ENCODE data around the gene PIEZO1. TPM values are rescaled to one million over a fixed set of nuclear protein-coding genes. Genes with fewer than 3 reads are reported as not detected.

Gene PIEZO1
- total and polyA plus RNA-seq, 9 of the 15 experiments (the other 6 are each of a cell fraction or from before 2014, with no cell fraction given): 3.6 to 432 (median 131) TPM

DNA sequence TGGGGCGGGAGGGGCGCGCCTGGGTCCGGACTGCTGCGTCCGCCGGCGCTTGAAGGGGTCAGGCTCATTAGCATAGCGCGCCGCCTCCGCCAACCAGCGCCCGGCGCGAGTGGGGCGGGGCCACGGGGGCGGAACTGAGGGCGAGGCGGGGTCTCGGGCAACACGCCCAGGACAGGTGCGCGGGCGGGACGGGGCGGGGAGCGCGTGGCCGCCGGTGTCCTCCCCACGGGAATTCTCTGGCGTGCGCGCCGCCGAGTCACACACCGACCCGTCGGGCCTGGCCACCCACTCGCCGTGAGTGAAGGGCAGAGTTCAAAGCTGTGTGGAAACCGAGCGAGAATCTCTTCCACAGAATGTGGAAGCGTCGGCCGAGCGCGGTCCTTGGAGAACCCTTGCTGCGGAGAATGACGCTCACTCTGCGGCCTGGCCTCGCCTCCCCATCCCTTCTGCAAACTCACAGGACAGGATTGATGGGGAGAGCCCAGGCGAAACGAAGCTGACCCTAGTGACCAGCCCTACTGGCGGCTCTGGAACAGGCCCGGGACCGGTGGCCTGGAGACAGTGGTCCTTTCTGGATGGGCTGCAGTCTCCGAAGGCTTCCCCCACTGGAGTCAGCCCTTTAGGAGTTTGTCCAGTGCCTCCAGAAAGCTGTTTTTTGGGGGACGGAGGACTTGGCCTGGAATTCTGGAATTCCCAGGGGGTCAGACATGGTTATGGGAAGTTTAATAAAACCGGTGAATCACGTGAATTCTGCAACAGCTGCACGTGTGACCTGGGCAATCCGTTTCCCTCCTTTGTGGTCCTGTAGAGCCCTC lies 98.4 kb downstream of the PIEZO1 start, which contains the start of gene SNAI3 (continued):
- TF ChIP-seq CCAR2 (IDR thresholded peaks at IDR 0.05; ENCODE audit: low read depth, low read length) (no peak), ZBTB43 (CRISPR knock-in tag; IDR thresholded peaks at IDR 0.05) (no peak), SREBF1 (IDR thresholded peaks at IDR 0.05; ENCODE audit: borderline replicate concordance, low read depth, low read length) (no peak), MNT (conservative IDR thresholded peaks at IDR 0.05) (peak; percentile 52 to 79), CBX3 (IDR thresholded peaks at IDR 0.05; ENCODE audit: borderline replicate concordance in 1 of 2, low read length in 2 of 2) (peak in 1 of 2 experiments; percentile 52; a peak in 1 of 3 replicates), NR0B1 (IDR thresholded peaks at IDR 0.05; ENCODE audit: partially characterized antibody) (no peak), TEAD1 (CRISPR knock-in tag; IDR thresholded peaks at IDR 0.05) (no peak), ZNF589 (CRISPR knock-in tag; IDR thresholded peaks at IDR 0.05; ENCODE audit: low read depth) (no peak), CBX1 (IDR thresholded peaks at IDR 0.05; ENCODE audit: low read depth) (peak; percentile 68; the same call in 1 of the 2 replicates), HMGXB4 (CRISPR knock-in tag; IDR thresholded peaks at IDR 0.05) (0 out of 2 replicates have a peak, but pooled peaks have one; percentile 29), RB1 (IDR thresholded peaks at IDR 0.05; ENCODE audit: low read depth) (peak; percentile 43; the same call in 1 of the 2 replicates), KDM2B (CRISPR knock-in tag; IDR thresholded peaks at IDR 0.05) (peak; percentile 10; the same call in 1 of the 2 replicates), PPARD (CRISPR knock-in tag; IDR thresholded peaks at IDR 0.05) (no peak), POLR2G (IDR thresholded peaks at IDR 0.05; ENCODE audit: low read depth, low read length) (peak; percentile 73; the same call in 1 of the 2 replicates)
- TF ChIP-seq, protein P1, sequence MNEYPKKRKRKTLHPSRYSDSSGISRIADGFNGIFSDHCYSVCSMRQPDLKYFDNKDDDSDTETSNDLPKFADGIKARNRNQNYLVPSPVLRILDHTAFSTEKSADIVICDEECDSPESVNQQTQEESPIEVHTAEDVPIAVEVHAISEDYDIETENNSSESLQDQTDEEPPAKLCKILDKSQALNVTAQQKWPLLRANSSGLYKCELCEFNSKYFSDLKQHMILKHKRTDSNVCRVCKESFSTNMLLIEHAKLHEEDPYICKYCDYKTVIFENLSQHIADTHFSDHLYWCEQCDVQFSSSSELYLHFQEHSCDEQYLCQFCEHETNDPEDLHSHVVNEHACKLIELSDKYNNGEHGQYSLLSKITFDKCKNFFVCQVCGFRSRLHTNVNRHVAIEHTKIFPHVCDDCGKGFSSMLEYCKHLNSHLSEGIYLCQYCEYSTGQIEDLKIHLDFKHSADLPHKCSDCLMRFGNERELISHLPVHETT (CRISPR knock-in tag; conservative IDR thresholded peaks at IDR 0.05 in 1 of 2, IDR thresholded peaks at IDR 0.05 in 1 of 2): no peak
- TF ChIP-seq, protein P2, sequence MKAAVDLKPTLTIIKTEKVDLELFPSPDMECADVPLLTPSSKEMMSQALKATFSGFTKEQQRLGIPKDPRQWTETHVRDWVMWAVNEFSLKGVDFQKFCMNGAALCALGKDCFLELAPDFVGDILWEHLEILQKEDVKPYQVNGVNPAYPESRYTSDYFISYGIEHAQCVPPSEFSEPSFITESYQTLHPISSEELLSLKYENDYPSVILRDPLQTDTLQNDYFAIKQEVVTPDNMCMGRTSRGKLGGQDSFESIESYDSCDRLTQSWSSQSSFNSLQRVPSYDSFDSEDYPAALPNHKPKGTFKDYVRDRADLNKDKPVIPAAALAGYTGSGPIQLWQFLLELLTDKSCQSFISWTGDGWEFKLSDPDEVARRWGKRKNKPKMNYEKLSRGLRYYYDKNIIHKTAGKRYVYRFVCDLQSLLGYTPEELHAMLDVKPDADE (conservative IDR thresholded peaks at IDR 0.05; ENCODE audit: control insufficient read depth, low read depth, low read length): 0 out of 2 replicates have a peak, but pooled peaks have one; percentile 24
